ENCODE measurements around the gene RGS17.

DNA sequence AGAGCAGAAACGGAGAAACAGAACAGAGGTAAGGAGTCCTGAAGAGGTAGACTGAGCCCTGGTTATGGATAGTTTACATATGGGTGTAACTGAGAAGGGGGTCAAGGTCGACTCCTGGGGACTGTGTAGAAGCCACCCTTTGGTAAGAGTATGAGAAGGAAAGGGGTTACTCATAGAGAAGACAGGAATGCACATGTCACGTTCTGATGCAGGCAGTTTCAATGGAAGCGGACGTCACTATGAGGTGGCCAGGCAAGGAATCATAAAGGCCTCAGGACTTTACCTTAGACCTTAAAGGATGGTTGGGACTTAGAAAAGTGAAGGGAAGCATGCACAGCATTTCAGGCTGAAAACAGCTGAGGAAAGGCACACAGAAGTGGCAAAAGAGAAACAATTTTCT, 25.1 kb downstream of the RGS17 start:
- TF ChIP-seq, protein P1, sequence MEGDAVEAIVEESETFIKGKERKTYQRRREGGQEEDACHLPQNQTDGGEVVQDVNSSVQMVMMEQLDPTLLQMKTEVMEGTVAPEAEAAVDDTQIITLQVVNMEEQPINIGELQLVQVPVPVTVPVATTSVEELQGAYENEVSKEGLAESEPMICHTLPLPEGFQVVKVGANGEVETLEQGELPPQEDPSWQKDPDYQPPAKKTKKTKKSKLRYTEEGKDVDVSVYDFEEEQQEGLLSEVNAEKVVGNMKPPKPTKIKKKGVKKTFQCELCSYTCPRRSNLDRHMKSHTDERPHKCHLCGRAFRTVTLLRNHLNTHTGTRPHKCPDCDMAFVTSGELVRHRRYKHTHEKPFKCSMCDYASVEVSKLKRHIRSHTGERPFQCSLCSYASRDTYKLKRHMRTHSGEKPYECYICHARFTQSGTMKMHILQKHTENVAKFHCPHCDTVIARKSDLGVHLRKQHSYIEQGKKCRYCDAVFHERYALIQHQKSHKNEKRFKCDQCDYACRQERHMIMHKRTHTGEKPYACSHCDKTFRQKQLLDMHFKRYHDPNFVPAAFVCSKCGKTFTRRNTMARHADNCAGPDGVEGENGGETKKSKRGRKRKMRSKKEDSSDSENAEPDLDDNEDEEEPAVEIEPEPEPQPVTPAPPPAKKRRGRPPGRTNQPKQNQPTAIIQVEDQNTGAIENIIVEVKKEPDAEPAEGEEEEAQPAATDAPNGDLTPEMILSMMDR (IDR thresholded peaks at IDR 0.05), result no peak
- no peak for TF ChIP-seq POLR2A (IDR thresholded peaks at IDR 0.05)

Measured in lower leg skin (tissue), 3 donors.